Posterior vena cava (tissue), 2 donors: ENCODE data around the gene MRM1. TPM values are rescaled to one million over a fixed set of nuclear protein-coding genes. Genes with fewer than 3 reads are reported as not detected.
"Not testable (repeated sequence)": the region's sequence is repeated elsewhere in the genome, so short reads cannot be mapped to it uniquely, and the experiment has no call there.

Source experiments
- DNase-seq: peaks from one replicate; pipeline ENCODE4 v3.0.0-alpha.2; 2020; ENCODE audit warnings: low spot score
- intact Hi-C, 2 donors: fragments of 100-400 bp; cut with DNase I; formaldehyde crosslinking; loops; one replicate each; pipeline versions ENCODE4 v1.14.1 to v1.14.2; 2022 to 2023
- total RNA-seq, 2 donors: library from RNA; stranded (reverse); fragmentation: NEBNext Ultra II Directional; extraction: Animal tissue kit (Norgen Biotek cat#: 25700); gene quantifications; one replicate each; pipeline ENCODE4 v1.2.1, GENCODE V29; 2021
- donor health status: DM: yes; HTN: yes; CAD: no.
- donor health status: DM: yes; HTN: yes; CAD: no.

The MRM1 gene
- total RNA-seq, 2 donors from 2014 or later = 2.9 to 3.8 TPM

GRCh38 chr17:36597866-36598777, 3.3 kb upstream of the MRM1 start:
- intact Hi-C loops = loop anchor here in 1 of 2 donors (5.0 to 10.0 kb wide), 2 partner anchors 764 to 1373 kb away; no protein-coding TSS in a partner anchor
- peak; percentile 38 for DNase-seq

- intact Hi-C loops = loop anchor here in 1 of 2 donors (5.0 to 10.0 kb wide), 2 partner anchors 763 to 1374 kb away; no protein-coding TSS in a partner anchor
- peak; percentile 60 for DNase-seq
Observed at GRCh38 chr17:36598951-36599401, 2.4 kb upstream of the MRM1 start.

GRCh38 chr17:36599546-36600250, 1.7 kb upstream of the MRM1 start:
- intact Hi-C loops = loop anchor here in 1 of 2 donors (5.0 to 10.0 kb wide), 2 partner anchors 763 to 1375 kb away; no protein-coding TSS in a partner anchor
- DNase-seq = peak; percentile 67

- intact Hi-C loops = no loop called here
- DNase-seq = peak; percentile 78
Observed at GRCh38 chr17:36600465-36600864, 918 bp upstream of the MRM1 start.

- intact Hi-C loops = no loop called here
- DNase-seq = no peak
Observed at GRCh38 chr17:36600936-36601302, 464 bp upstream of the MRM1 start.

- peak; percentile 82 for DNase-seq
- intact Hi-C loops = no loop called here
Observed at GRCh38 chr17:36602030-36602748, 806 bp downstream of the MRM1 start.

- intact Hi-C loops = no loop called here
- peak; percentile 25 for DNase-seq
Observed at GRCh38 chr17:36602924-36603384, 1.6 kb downstream of the MRM1 start.

GRCh38 chr17:36605028-36605427, 3.6 kb downstream of the MRM1 start:
- intact Hi-C loops = not testable (repeated sequence)

GRCh38 chr17:36608280-36608679, 6.9 kb downstream of the MRM1 start:
- no peak for DNase-seq
- intact Hi-C loops = no loop called here

More at GRCh38 chr17:36605028-36605427, 3.6 kb downstream of the MRM1 start:
- not testable (repeated sequence) for DNase-seq

- DNase-seq = no peak
- intact Hi-C loops = no loop called here
Observed at GRCh38 chr17:36608794-36609497, 7.6 kb downstream of the MRM1 start.

- no peak for DNase-seq
- intact Hi-C loops = no loop called here
Observed at GRCh38 chr17:36609498-36609862, 8.1 kb downstream of the MRM1 start.

- intact Hi-C loops = no loop called here
- DNase-seq = no peak
Observed at GRCh38 chr17:36610474-36610873, 9.1 kb downstream of the MRM1 start.

- intact Hi-C loops = no loop called here
- DNase-seq = no peak
Observed at GRCh38 chr17:36611345-36612072, 10.1 kb downstream of the MRM1 start.

GRCh38 chr17:36612323-36612722, 10.9 kb downstream of the MRM1 start:
- intact Hi-C loops = no loop called here
- no peak for DNase-seq

- no peak for DNase-seq
- intact Hi-C loops = no loop called here
Observed at GRCh38 chr17:36613155-36613554, 11.8 kb downstream of the MRM1 start.

GRCh38 chr17:36614081-36614480, 12.7 kb downstream of the MRM1 start:
- intact Hi-C loops = no loop called here
- no peak for DNase-seq

- DNase-seq = no peak
- intact Hi-C loops = no loop called here
Observed at GRCh38 chr17:36614933-36615332, 13.6 kb downstream of the MRM1 start.
